Stimulated activated CD4-positive, alpha-beta T cell treated with anti-CD3 and anti-CD28 coated beads, Interleukin-1b, Interleukin-23, amount 100 ng/mL, for 4 hours (primary cell): ENCODE measurements around the gene OR52E5.

Source experiments
- DNase-seq, 2 donors: peaks; one replicate each; pipeline ENCODE4 v3.0.0-alpha.2; 2020; ENCODE audit warnings: low read depth in 2 of 2

OR52E5 gene

GRCh38 chr11:5933116-5933515 is 40.1 kb downstream of the OR52E5 start:
- DNase-seq = no peak

DNA sequence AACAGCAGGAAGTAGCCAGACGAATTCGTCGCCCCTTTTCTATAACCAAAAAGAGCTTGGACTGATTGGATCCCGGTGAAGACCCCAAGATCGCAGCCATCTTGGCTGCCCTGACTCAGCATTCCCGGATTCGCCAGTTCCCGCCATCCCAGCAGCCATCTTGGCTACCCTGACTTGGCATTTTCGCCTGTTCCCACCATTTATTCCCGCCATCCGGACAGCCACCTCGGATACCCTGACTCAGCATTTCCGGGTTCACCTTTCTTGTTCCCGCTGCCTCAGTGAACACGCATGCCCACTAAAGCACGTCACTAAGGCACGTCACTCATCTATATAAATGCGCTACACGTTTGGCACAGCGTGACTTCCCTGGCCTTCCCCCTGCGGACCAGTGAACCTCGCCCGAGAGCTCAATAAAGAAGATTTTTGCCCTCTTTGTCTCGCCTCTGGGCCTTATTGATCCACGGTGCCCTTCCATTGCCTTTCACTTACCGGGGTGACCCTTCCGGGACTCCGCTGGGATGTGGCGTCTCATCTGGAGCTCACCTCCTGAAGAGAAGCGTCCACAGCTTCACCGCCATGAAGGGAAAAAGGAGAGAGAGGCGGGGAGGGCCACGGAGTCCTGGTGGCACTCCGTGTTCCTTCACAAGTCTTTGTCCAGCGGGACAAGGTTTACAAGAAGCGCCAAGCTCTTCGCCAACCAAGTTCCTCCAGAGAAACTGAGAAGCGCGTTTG is 45.0 kb downstream of the OR52E5 start:
- no peak for DNase-seq

- DNase-seq = no peak
Observed at GRCh38 chr11:5938603-5938965, 45.6 kb downstream of the OR52E5 start.

DNA sequence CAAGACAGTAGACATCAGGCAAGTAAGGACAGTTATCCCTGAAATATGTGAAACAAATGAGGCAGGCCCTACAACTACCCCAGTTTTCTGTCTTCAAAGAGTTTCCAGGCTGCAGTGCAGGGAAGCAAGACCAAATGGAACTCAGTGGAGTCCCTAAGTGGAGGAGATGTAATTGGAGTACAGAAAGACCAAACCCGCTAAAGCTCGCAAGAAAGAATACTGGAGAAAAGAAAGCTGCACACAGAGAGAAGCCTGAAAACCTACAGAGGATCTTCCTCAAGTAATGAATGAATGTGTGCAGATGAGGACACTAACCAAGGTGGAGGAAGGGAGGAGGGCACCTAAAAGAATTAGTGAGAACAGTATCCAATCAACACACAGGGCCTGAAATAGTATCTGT is 47.7 kb downstream of the OR52E5 start:
- no peak for DNase-seq

DNA sequence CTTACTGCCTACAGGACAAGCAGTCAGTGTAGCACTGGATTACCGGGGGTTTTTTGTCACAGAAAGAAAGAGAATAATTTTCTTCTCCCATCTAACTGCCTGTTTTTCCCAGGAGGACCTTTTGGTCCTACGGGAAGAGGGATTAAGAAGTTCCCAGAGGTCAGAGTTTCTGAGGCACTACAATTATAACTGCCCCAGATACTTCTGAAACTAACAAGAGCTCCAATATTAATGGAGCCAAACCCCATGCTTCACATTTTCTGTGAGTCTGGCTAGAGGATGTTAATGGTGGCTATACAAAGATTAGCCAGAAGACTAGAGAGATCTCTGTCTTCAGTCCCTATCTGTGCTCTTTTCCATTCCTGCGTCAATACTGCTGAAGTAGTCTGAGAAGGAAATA is 48.9 kb downstream of the OR52E5 start, which contains the start of gene OR56A3:
TSS of gene OR56A3 (plus strand) at position 301 of the 400 bp plus-strand sequence. CDS start 5,096 bp downstream, outside the sequence.
- no peak for DNase-seq
